PC-9 (cell line): ENCODE measurements around the gene USP37. TPM values are rescaled to one million over a fixed set of nuclear protein-coding genes. Genes with fewer than 3 reads are reported as not detected.

Experiments used
- BruUV-seq: library from RNA; stranded (reverse); fragments of 400-500 nt; replicated peaks from 2 replicates; lab custom pipeline; 2021; lab: Mats Ljungman, UMichigan
- CTCF ChIA-PET: fragments of 300-600 bp; sonication (Branson Sonifier 250); formaldehyde crosslinking; loops from one replicate; lab custom pipeline; 2022; ENCODE audit warnings: antibody characterized with exemption; lab: Charles Lee
- POLR2A ChIA-PET: fragments of 300-600 bp; sonication (Branson Sonifier 250); formaldehyde crosslinking; loops from one replicate; lab custom pipeline; 2022; ENCODE audit warnings: antibody characterized with exemption; ENCODE audit not compliant: unreplicated experiment; lab: Charles Lee
- DNase-seq, 2 experiments: peaks; one replicate each; pipeline versions ENCODE4 v3.0.0 to v3.0.0-alpha.2; 2015 to 2022; ENCODE audit warnings: mixed read lengths in 1 of 2
- H2AFZ ChIP-seq: fragments of 200-600 bp; sonication (generic); 2 replicates; pipeline ENCODE4 v1.8.1; 2017; ENCODE audit warnings: antibody characterized with exemption
- H3F3A ChIP-seq: fragments of 200-600 bp; sonication (generic); 2 replicates; pipeline ENCODE4 v1.8.1; 2017; ENCODE audit warnings: antibody characterized with exemption, mild to moderate bottlenecking, low read depth; ENCODE audit not compliant: insufficient read depth
- H3K27ac ChIP-seq: fragments of 200-600 bp; sonication (generic); 2 replicates; pipeline ENCODE4 v1.6.1; 2016; ENCODE audit warnings: mixed run types
- H3K27me3 ChIP-seq: fragments of 200-600 bp; sonication (generic); 2 replicates; pipeline ENCODE4 v1.6.1; 2016; ENCODE audit warnings: low read depth, mixed run types; ENCODE audit not compliant: insufficient read depth
- H3K36me3 ChIP-seq: fragments of 200-600 bp; sonication (generic); 2 replicates; pipeline ENCODE4 v1.6.1; 2016; ENCODE audit warnings: low read depth, mixed run types
- H3K4me1 ChIP-seq: fragments of 200-600 bp; sonication (generic); replicated peaks from 2 replicates; pipeline ENCODE4 v1.6.1; 2016; ENCODE audit warnings: mixed run types; ENCODE audit not compliant: insufficient read depth
- H3K4me2 ChIP-seq: fragments of 200-600 bp; sonication (generic); 2 replicates; pipeline ENCODE4 v1.6.1; 2017; ENCODE audit warnings: mixed run types
- H3K4me3 ChIP-seq: fragments of 200-600 bp; sonication (generic); 2 replicates; pipeline ENCODE4 v1.6.1; 2016; ENCODE audit warnings: mixed run types
- H3K79me2 ChIP-seq: fragments of 200-600 bp; sonication (generic); 2 replicates; pipeline ENCODE4 v1.6.1; 2017; ENCODE audit warnings: low read depth, mixed run types
- H3K9me2 ChIP-seq: fragments of 200-600 bp; sonication (generic); 2 replicates; pipeline ENCODE4 v1.8.1; 2017; ENCODE audit warnings: mild to moderate bottlenecking; ENCODE audit not compliant: insufficient read depth
- H3K9me3 ChIP-seq: fragments of 200-600 bp; sonication (generic); 2 replicates; pipeline ENCODE4 v1.8.1; 2016; ENCODE audit warnings: low read depth; ENCODE audit not compliant: insufficient read depth
- H4K20me1 ChIP-seq: fragments of 200-600 bp; sonication (generic); 2 replicates; pipeline ENCODE4 v1.8.1; 2017; ENCODE audit not compliant: insufficient read depth
- CTCF ChIP-seq: fragments of 200-600 bp; sonication (generic); conservative IDR thresholded peaks from 2 replicates; pipeline ENCODE4 v1.6.1; 2017; ENCODE audit warnings: mixed run types, antibody characterized with exemption, mild to moderate bottlenecking, moderate library complexity
- EZH2 ChIP-seq: fragments of 200-600 bp; sonication (generic); IDR thresholded peaks from 2 replicates; pipeline ENCODE4 v1.8.0; 2017; ENCODE audit warnings: antibody characterized with exemption, low read depth
- intact Hi-C: fragments of 100-400 bp; cut with micrococcal nuclease; formaldehyde crosslinking; loops from one replicate; pipeline ENCODE4 v1.10.0; 2022; ENCODE audit not compliant: unreplicated experiment
- total RNA-seq: library from RNA; stranded (reverse); gene quantifications from 2 replicates; pipeline ENCODE4 v1.2.3, GENCODE V29; 2021

The USP37 gene
- total RNA-seq, 1 experiment from 2014 or later = 15.4 TPM

- no TSS peak for BruUV-seq
- intact Hi-C loops = no loop called here
Measured at GRCh38 chr2:218474527-218474926, 93.6 kb downstream of the USP37 start.

DNA sequence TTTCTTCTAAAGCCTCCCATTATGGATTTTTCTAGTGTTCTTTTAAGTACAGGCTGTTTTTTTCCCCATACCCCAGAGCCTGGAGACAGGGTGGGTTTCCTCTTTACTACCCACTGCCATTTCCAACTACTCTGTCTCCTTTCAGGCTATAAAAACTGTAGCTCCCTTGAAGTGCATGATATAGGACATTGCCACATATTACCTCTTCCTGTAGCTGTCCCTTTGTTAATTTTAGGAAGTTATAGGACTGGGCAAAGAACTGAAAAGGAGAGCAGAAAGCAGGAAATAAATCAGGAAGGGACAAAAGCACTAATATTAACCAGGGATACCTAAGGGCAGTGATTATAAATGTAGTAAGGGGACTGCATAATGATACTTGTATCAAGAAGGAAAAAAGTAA, 95.2 kb downstream of the USP37 start:
- ChIA-PET CTCF (no interaction called here), POLR2A (interaction anchor here (0.5 kb wide), 1 partner anchor 32 kb away, joined by 6 read pairs; no protein-coding TSS in a partner anchor)
- H3K9me3 ChIP-seq = no peaks in the 10 kb centered on the region
- TF ChIP-seq EZH2 = no peak
- TF ChIP-seq CTCF = no peak
- no peaks in the 10 kb centered on the region for H3K79me2 ChIP-seq
- no TSS peak for BruUV-seq
- H3K27me3 ChIP-seq = no peaks in the 10 kb centered on the region
- H3K27ac ChIP-seq = no peak overlapping the region
- intact Hi-C loops = no loop called here
- no peak overlapping the region for H3K4me3 ChIP-seq
- H3F3A ChIP-seq = no peaks in the 10 kb centered on the region; the same call in 1 of the 2 replicates
- H3K9me2 ChIP-seq = no peaks in the 10 kb centered on the region
- H3K4me2 ChIP-seq = no peak overlapping the region
- no peaks in the 10 kb centered on the region for H3K4me1 ChIP-seq
- no peak overlapping the region for H2AFZ ChIP-seq
- H4K20me1 ChIP-seq = no peaks in the 10 kb centered on the region
- peaks cover 17% of the 10 kb centered on the region; the same call in 1 of the 2 replicates for H3K36me3 ChIP-seq
- no peak for DNase-seq

More at GRCh38 chr2:218474527-218474926, 93.6 kb downstream of the USP37 start:
- Histone ChIP-seq H3K4me2 (no peak overlapping the region), H3K9me2 (no peaks in the 10 kb centered on the region), H4K20me1 (no peaks in the 10 kb centered on the region), H3F3A (no peaks in the 10 kb centered on the region; the same call in 1 of the 2 replicates), H3K27ac (no peak overlapping the region), H3K4me3 (no peak overlapping the region), H3K9me3 (no peaks in the 10 kb centered on the region), H2AFZ (no peak overlapping the region), H3K36me3 (peaks cover 20% of the 10 kb centered on the region), H3K79me2 (no peaks in the 10 kb centered on the region), H3K27me3 (no peaks in the 10 kb centered on the region), H3K4me1 (no peaks in the 10 kb centered on the region)
- DNase-seq = no peak
- no peak for TF ChIP-seq CTCF
- no peak for TF ChIP-seq EZH2
- ChIA-PET CTCF (interaction anchor here (0.6 to 0.7 kb wide), 2 partner anchors 78 to 139 kb away, joined by 3 to 10 read pairs; no protein-coding TSS in a partner anchor), POLR2A (no interaction called here)

DNA sequence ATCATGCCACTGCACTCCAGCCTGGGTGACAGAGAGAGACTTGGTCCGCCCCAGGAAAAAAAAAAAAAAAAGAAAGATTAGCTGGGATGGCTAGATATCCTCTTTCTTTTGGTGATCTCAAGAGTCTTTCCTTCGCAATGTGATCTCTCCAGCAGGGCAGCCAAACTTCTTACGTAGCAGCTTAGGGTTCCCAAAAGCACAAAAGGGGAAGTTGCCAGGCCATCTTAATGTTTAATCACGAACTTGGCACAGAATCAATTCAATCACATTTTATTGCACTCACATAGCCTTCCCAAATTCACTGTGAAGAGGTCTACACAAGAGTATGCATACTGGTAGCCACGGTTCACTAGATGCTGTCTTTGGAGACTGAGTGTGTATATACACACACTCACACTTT, 96.2 kb downstream of the USP37 start:
- no peaks in the 10 kb centered on the region; the same call in 1 of the 2 replicates for H3F3A ChIP-seq
- H3K79me2 ChIP-seq = no peaks in the 10 kb centered on the region
- H3K27me3 ChIP-seq = no peaks in the 10 kb centered on the region
- ChIA-PET POLR2A (no interaction called here), CTCF (no interaction called here)
- no peak overlapping the region for H2AFZ ChIP-seq
- BruUV-seq = no TSS peak
- no peak overlapping the region for H3K4me2 ChIP-seq
- H3K27ac ChIP-seq = no peak overlapping the region
- no peak overlapping the region for H3K4me3 ChIP-seq
- peaks cover 17% of the 10 kb centered on the region; the same call in 1 of the 2 replicates for H3K36me3 ChIP-seq
- intact Hi-C loops = no loop called here
- H3K9me2 ChIP-seq = no peaks in the 10 kb centered on the region
- H4K20me1 ChIP-seq = no peaks in the 10 kb centered on the region
- no peaks in the 10 kb centered on the region for H3K9me3 ChIP-seq
- DNase-seq = no peak
- H3K4me1 ChIP-seq = no peaks in the 10 kb centered on the region
- TF ChIP-seq CTCF (no peak), EZH2 (no peak)
